A549 (cell line): ENCODE measurements around the gene YLPM1. TPM values are rescaled to one million over a fixed set of nuclear protein-coding genes. Genes with fewer than 3 reads are reported as not detected.

ENCODE experiments used
- ATAC-seq, 2 experiments: fragments of 200-7000 bp in 1 of 2; fragments of >200 bp in 1 of 2; cut with Nextera tagmentation in 1 of 2; cut with Tn5 transposase in 1 of 2; 3 replicates each; pipeline versions ENCODE4 v1.8.0 to v1.9.1; 2018 to 2020; ENCODE audit warnings: mild to moderate bottlenecking in 1 of 2, moderate library complexity in 1 of 2
- CTCF ChIA-PET: fragments of 300-600 bp; sonication (Branson Sonifier 250); formaldehyde crosslinking; extraction: SDS; loops from one replicate; lab custom pipeline; 2021; ENCODE audit warnings: antibody characterized with exemption, inconsistent platforms; lab: Yijun Ruan, JAX
- POLR2A ChIA-PET: fragments of 350-600 bp; formaldehyde crosslinking; extraction: SDS; loops from one replicate; lab custom pipeline; 2021; ENCODE audit warnings: antibody characterized with exemption, inconsistent platforms; lab: Yijun Ruan, JAX
- DNase-seq, 2 experiments: peaks; one replicate each; pipeline versions ENCODE4 v3.0.0 to v3.0.0-alpha.2; 2011 to 2016; ENCODE audit warnings: low read depth in 1 of 2, low spot score in 1 of 2
- FAIRE-seq: peaks from 2 replicates; lab custom pipeline; 2011; peaks lifted over from hg19 to GRCh38; lab: Jason Lieb, UNC
- H3K27ac ChIP-seq, 2 experiments: fragments of >200 bp; sonication (Bioruptor Twin); formaldehyde crosslinking; 3 replicates each; pipeline ENCODE4 v1.5.1; 2016 to 2017
- H3K4me1 ChIP-seq: fragments of >200 bp; sonication (Bioruptor Twin); formaldehyde crosslinking; 3 replicates; pipeline ENCODE4 v1.6.1; 2016
- H3K4me2 ChIP-seq: fragments of >200 bp; sonication (Bioruptor Twin); formaldehyde crosslinking; 3 replicates; pipeline ENCODE4 v1.6.1; 2016
- H3K4me3 ChIP-seq: fragments of >200 bp; sonication (Bioruptor Twin); formaldehyde crosslinking; 3 replicates; pipeline ENCODE4 v1.5.1; 2016
- H3K9me3 ChIP-seq: fragments of >200 bp; sonication (Bioruptor Twin); formaldehyde crosslinking; 3 replicates; pipeline ENCODE4 v1.6.1; 2016
- BCL3 ChIP-seq: fragments of >200 bp; sonication (Bioruptor Twin); formaldehyde crosslinking; IDR thresholded peaks from 3 replicates; pipeline ENCODE4 v1.6.1; 2016
- CEBPB ChIP-seq, 2 experiments: fragments of >200 bp in 1 of 2; sonication (Bioruptor Twin) in 1 of 2; formaldehyde crosslinking in 1 of 2; IDR thresholded peaks; 2 replicates each; pipeline ENCODE4 v1.6.1; 2012 to 2016
- ELK1 ChIP-seq: fragments of 150-350 bp; IDR thresholded peaks from 2 replicates; pipeline ENCODE4 v1.6.1; 2014; ENCODE audit warnings: low read depth, mild to moderate bottlenecking, low read length
- ESRRA ChIP-seq: fragments of 150-350 bp; IDR thresholded peaks from 2 replicates; pipeline ENCODE4 v1.6.1; 2014; ENCODE audit warnings: mild to moderate bottlenecking, low read length, borderline replicate concordance
- JUNB ChIP-seq: fragments of >200 bp; sonication (Bioruptor Twin); formaldehyde crosslinking; IDR thresholded peaks from 2 replicates; pipeline ENCODE4 v1.6.1; 2016
- MAFK ChIP-seq: fragments of 450-650 bp; IDR thresholded peaks from 2 replicates; pipeline ENCODE4 v1.6.1; 2014; ENCODE audit not compliant: partially characterized antibody
- NFE2L2 ChIP-seq: fragments of 150-350 bp; conservative IDR thresholded peaks from 2 replicates; pipeline ENCODE4 v1.6.1; 2014; ENCODE audit warnings: low read length
- REST ChIP-seq: fragments of 200-600 bp; sonication (generic); IDR thresholded peaks from 2 replicates; pipeline ENCODE4 v1.6.1; 2016; ENCODE audit warnings: antibody characterized with exemption, mild to moderate bottlenecking, moderate library complexity
- WGBS: methylation state at CpG from one replicate; pipeline ENCODE4 v1.1.6; 2017; ENCODE audit errors: missing lambda C conversion rate; 5-methylcytosine and 5-hydroxymethylcytosine counted together
- polyA plus RNA-seq, 4 experiments: library from polyadenylated mRNA; depleted of rRNA in 3 of 4; stranded (reverse); fragments of >200 nt; fragmentation: RNase III in 1 of 4; extraction: RNeasy Plus Mini Kit Qiagen cat#74134 plus additional on column Dnase treatment in 1 of 4; gene quantifications; 2 replicates in 3 of 4; 3 replicates in 1 of 4; pipeline ENCODE4 v1.2.3, GENCODE V29; 2011 to 2017
- TF ChIP-seq, protein P1 (sequence below): fragments of >200 bp; sonication (Bioruptor Twin); formaldehyde crosslinking; IDR thresholded peaks from 3 replicates; pipeline ENCODE4 v1.5.1; 2016
- TF ChIP-seq, protein P2 (sequence below): IDR thresholded peaks from 2 replicates; pipeline ENCODE4 v1.6.1; 2012

The YLPM1 gene
- polyA plus RNA-seq, 2 of the 4 experiments (the other 2 are of a cell fraction): 20.3 to 37.8 TPM

DNA sequence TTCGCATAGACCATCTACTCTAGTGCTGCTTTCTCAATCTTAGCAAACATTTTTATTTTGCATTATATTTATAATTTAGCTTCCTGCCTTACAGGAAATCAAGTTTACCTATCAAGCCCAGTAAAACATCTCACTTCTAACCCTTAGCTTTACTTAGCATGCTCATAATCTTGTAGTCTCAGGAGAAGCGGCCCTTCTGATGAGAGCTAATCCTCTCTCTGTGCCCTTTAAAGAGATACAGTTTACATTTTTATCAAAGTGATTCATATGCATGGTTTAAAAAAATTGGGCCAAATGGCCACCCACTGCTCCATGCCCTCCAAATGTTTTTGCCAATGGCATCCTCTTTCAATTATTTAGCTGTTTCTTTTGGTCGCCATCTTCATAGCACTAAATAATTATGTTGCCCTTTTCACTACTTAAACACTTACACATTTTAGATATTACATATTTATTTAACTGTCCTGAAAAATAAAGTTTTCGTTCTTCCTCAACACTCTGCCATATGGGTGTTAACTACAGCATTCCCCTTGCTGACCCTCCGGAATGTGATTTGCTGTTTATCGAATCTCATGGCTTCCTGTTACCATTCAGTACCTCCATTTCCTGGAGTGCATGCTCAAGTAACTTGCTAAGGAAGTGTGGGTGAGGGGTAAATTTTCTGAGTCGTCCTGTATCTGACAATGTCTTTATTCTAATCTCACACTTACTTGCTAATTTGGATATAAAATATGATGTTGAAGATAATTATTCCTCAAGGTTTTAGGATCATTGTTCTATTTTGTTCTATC lies 29.3 kb downstream of the YLPM1 start (continued):
- TF ChIP-seq REST: no peak
- TF ChIP-seq ESRRA: no peak
- no peak for TF ChIP-seq JUNB
- no peak for TF ChIP-seq NFE2L2
- no peak for TF ChIP-seq MAFK

DNA sequence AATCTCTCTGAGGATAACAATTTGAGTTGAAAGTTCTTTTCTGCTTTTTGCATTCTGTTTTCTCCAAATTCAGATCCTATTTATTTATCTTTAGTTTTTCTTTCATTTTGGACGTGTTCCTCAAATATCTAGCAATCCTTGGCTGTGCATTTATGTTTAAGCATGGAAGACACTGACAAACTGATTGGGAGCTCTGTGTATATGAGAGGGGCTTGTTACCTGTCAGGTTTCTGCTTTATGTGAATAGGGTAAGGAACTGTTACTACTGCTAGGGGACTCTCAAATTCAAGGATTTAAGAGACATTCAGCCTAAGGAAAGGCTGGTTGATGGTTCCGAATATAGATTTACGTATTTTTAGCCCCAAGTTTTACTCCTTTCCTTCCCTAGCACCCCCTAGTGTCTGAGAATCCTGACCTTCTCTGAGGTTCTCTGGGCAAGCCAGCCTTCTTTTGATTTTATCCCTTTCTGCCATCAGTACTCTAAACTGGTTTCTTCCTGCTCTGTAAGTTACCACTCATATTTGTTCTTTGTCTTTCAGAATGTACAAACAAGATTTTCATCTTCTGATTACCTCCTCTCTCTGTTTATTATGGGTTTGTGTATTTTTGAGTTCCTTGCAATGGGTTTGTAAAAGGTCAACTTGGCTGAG lies 30.5 kb downstream of the YLPM1 start:
- TF ChIP-seq, protein P1, sequence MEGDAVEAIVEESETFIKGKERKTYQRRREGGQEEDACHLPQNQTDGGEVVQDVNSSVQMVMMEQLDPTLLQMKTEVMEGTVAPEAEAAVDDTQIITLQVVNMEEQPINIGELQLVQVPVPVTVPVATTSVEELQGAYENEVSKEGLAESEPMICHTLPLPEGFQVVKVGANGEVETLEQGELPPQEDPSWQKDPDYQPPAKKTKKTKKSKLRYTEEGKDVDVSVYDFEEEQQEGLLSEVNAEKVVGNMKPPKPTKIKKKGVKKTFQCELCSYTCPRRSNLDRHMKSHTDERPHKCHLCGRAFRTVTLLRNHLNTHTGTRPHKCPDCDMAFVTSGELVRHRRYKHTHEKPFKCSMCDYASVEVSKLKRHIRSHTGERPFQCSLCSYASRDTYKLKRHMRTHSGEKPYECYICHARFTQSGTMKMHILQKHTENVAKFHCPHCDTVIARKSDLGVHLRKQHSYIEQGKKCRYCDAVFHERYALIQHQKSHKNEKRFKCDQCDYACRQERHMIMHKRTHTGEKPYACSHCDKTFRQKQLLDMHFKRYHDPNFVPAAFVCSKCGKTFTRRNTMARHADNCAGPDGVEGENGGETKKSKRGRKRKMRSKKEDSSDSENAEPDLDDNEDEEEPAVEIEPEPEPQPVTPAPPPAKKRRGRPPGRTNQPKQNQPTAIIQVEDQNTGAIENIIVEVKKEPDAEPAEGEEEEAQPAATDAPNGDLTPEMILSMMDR: peak; percentile 40
- TF ChIP-seq BCL3 (no peak), ELK1 (no peak)
- Histone ChIP-seq H3K4me1 (peaks cover 17% of the 10 kb centered on the region), H3K27ac (no peak overlapping the region), H3K4me2 (0 out of 3 replicates have a peak overlapping the region, but pooled peaks have one; percentile 9), H3K9me3 (no peaks in the 10 kb centered on the region), H3K4me3 (no peak overlapping the region)
- DNase-seq (peak; percentile 13 to 16), FAIRE-seq (no peak), ATAC-seq (peak in 1 of 2 experiments; percentile 59; a peak in 2 of 6 replicates)
- 79% methylated on average over 3 of the region's 3 CpGs for WGBS
- ChIA-PET POLR2A (no interaction called here), CTCF (interaction anchor here (0.7 to 1.0 kb wide), 2 partner anchors 12 to 65 kb away, joined by 3 to 5 read pairs; no protein-coding TSS in a partner anchor)

DNA sequence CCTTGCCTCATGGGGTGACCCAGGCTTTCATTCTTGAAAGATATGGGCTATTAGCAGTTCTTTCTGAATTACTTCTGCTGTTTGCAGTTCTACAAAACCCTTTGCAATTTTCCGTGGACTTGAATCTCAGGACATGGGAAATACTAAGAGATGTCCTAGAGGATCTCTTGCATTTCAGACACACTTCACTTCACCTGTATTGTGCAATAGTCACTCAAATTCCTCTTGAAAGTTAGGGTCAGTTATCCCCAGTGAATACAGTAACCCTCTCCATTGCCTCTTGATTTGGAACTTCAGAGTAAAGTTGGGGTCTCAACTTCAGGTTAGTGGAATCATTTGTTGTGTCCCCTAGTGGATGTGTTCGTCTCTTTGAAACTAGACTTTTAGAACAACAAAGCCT lies 31.8 kb downstream of the YLPM1 start:
- TF ChIP-seq CEBPB (IDR thresholded peaks at IDR 0.05): peak; percentile 30 to 50; a peak in 1 of 4 replicates
- TF ChIP-seq, protein P2, sequence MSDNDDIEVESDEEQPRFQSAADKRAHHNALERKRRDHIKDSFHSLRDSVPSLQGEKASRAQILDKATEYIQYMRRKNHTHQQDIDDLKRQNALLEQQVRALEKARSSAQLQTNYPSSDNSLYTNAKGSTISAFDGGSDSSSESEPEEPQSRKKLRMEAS: no peak
- Histone ChIP-seq H3K4me3 (no peak overlapping the region), H3K9me3 (no peaks in the 10 kb centered on the region), H3K4me2 (no peak overlapping the region), H3K4me1 (peaks cover 17% of the 10 kb centered on the region), H3K27ac (no peak overlapping the region)
- WGBS: 95% methylated on average over 2 of the region's 2 CpGs
- ChIA-PET CTCF (no interaction called here), POLR2A (no interaction called here)
- ATAC-seq (no peak), FAIRE-seq (no peak), DNase-seq (no peak)
